Activated naive CD4-positive, alpha-beta T cell treated with anti-CD3 and anti-CD28 coated beads, Interleukin-2, amount 50 U/mL, for 72 hours (primary cell): ENCODE data around the gene SMIM13. TPM values are rescaled to one million over a fixed set of nuclear protein-coding genes. Genes with fewer than 3 reads are reported as not detected.

Source experiments
- ATAC-seq, 2 donors: fragments of 150-1000 bp; cut with Tn5 transposase; 2 replicates each; pipeline ENCODE4 v1.10.0; 2021; ENCODE audit warnings: mild to moderate bottlenecking in 2 of 2, moderate library complexity in 2 of 2
- DNase-seq, 2 donors: peaks; one replicate each; pipeline ENCODE4 v3.0.0; 2021 to 2022; ENCODE audit warnings: low spot score in 2 of 2
- H3K27ac Mint-ChIP-seq, 2 donors: one replicate each; pipeline ENCODE4 v1.8.0; 2022; ENCODE audit warnings: mild to moderate bottlenecking in 2 of 2, mixed read lengths in 2 of 2
- H3K36me3 Mint-ChIP-seq, 2 donors: one replicate each; pipeline ENCODE4 v1.8.0; 2022; ENCODE audit warnings: mixed read lengths in 2 of 2
- H3K9me3 Mint-ChIP-seq, 2 donors: one replicate each; pipeline ENCODE4 v1.8.0; 2022; ENCODE audit warnings: mixed read lengths in 2 of 2
- total RNA-seq, 2 donors: library from RNA; stranded (reverse); gene quantifications; one replicate each; pipeline ENCODE4 v1.2.3, GENCODE V29; 2022

SMIM13 gene
- 1 to 10 TPM; 6.3 to 6.4 TPM for total RNA-seq

GRCh38 chr6:11093626-11094410 lies at the start of gene SMIM13:
Gene SMIM13, plus strand, starts transcription at chr6:11093834. Its CDS starts 480 bp downstream, at chr6:11094314.
- DNase-seq (peak; percentile 92 to 93), ATAC-seq (peak; percentile 91 to 96)
- peak within 1 kb of the TSS; percentile 90 to 99 for H3K27ac Mint-ChIP-seq
- H3K36me3 Mint-ChIP-seq = peaks cover 9 to 13% of the 10 kb centered on the region in 2 donors
- H3K9me3 Mint-ChIP-seq = no peaks in the 10 kb centered on the region

GRCh38 chr6:11043961-11044711 lies 49.5 kb upstream of the SMIM13 start, which contains the start of gene ELOVL2:
Gene ELOVL2, minus strand, starts transcription at chr6:11044305. Its CDS starts 75 bp downstream, at chr6:11044230.
- no peaks in the 10 kb centered on the region for H3K9me3 Mint-ChIP-seq
- DNase-seq (peak in 1 of 2 donors; percentile 64), ATAC-seq (peak in 1 of 2 donors; percentile 78)
- no peak within 1 kb of the TSS for H3K27ac Mint-ChIP-seq
- peaks cover 5 to 12% of the 10 kb centered on the region in 2 donors for H3K36me3 Mint-ChIP-seq

GRCh38 chr6:11044712-11045167 lies 48.9 kb upstream of the SMIM13 start:
- Mint-ChIP-seq H3K36me3 (peaks cover 5 to 12% of the 10 kb centered on the region in 2 donors), H3K9me3 (no peaks in the 10 kb centered on the region), H3K27ac (no peak overlapping the region)
- DNase-seq (no peak), ATAC-seq (no peak)

GRCh38 chr6:11050731-11051130 lies 42.9 kb upstream of the SMIM13 start:
- no peak overlapping the region for H3K27ac Mint-ChIP-seq
- ATAC-seq (no peak), DNase-seq (no peak)
- no peaks in the 10 kb centered on the region for H3K36me3 Mint-ChIP-seq
- H3K9me3 Mint-ChIP-seq = no peaks in the 10 kb centered on the region

GRCh38 chr6:11053307-11053706 lies 40.3 kb upstream of the SMIM13 start:
- Mint-ChIP-seq H3K27ac (no peak overlapping the region), H3K9me3 (no peaks in the 10 kb centered on the region), H3K36me3 (no peaks in the 10 kb centered on the region)
- DNase-seq = no peak
- ATAC-seq = no peak

- no peak overlapping the region for H3K27ac Mint-ChIP-seq
- ATAC-seq (no peak), DNase-seq (no peak)
- no peaks in the 10 kb centered on the region for H3K36me3 Mint-ChIP-seq
- H3K9me3 Mint-ChIP-seq = no peaks in the 10 kb centered on the region
Measured at GRCh38 chr6:11054722-11055121, 38.9 kb upstream of the SMIM13 start.

GRCh38 chr6:11055127-11055627 lies 38.5 kb upstream of the SMIM13 start:
- H3K9me3 Mint-ChIP-seq = no peaks in the 10 kb centered on the region
- H3K36me3 Mint-ChIP-seq = no peaks in the 10 kb centered on the region
- no peak for DNase-seq
- ATAC-seq = no peak
- no peak overlapping the region for H3K27ac Mint-ChIP-seq

GRCh38 chr6:11056871-11057270 lies 36.8 kb upstream of the SMIM13 start:
- no peak for ATAC-seq
- H3K36me3 Mint-ChIP-seq = no peaks in the 10 kb centered on the region
- no peaks in the 10 kb centered on the region for H3K9me3 Mint-ChIP-seq

GRCh38 chr6:11058406-11058805 lies 35.2 kb upstream of the SMIM13 start:
- no peaks in the 10 kb centered on the region for H3K9me3 Mint-ChIP-seq
- no peak overlapping the region for H3K27ac Mint-ChIP-seq
- H3K36me3 Mint-ChIP-seq = no peaks in the 10 kb centered on the region
- no peak for DNase-seq
- ATAC-seq = no peak

More at GRCh38 chr6:11056871-11057270, 36.8 kb upstream of the SMIM13 start:
- no peak for DNase-seq
- H3K27ac Mint-ChIP-seq = no peak overlapping the region

- no peak overlapping the region for H3K27ac Mint-ChIP-seq
- ATAC-seq = no peak
- H3K9me3 Mint-ChIP-seq = no peaks in the 10 kb centered on the region
- DNase-seq = no peak
- H3K36me3 Mint-ChIP-seq = no peaks in the 10 kb centered on the region
Measured at GRCh38 chr6:11062083-11062482, 31.6 kb upstream of the SMIM13 start.

- ATAC-seq = no peak
- H3K9me3 Mint-ChIP-seq = no peaks in the 10 kb centered on the region
- no peaks in the 10 kb centered on the region for H3K36me3 Mint-ChIP-seq
- H3K27ac Mint-ChIP-seq = no peak overlapping the region
- no peak for DNase-seq
Measured at GRCh38 chr6:11062715-11063114, 30.9 kb upstream of the SMIM13 start.

GRCh38 chr6:11064836-11065235 lies 28.8 kb upstream of the SMIM13 start:
- Mint-ChIP-seq H3K9me3 (no peaks in the 10 kb centered on the region), H3K36me3 (no peaks in the 10 kb centered on the region), H3K27ac (no peak overlapping the region)
- DNase-seq (no peak), ATAC-seq (no peak)

- Mint-ChIP-seq H3K27ac (no peak overlapping the region), H3K36me3 (no peaks in the 10 kb centered on the region), H3K9me3 (no peaks in the 10 kb centered on the region)
- ATAC-seq (no peak), DNase-seq (no peak)
Measured at GRCh38 chr6:11065436-11066202, 28.0 kb upstream of the SMIM13 start.

- Mint-ChIP-seq H3K9me3 (no peaks in the 10 kb centered on the region), H3K27ac (no peak overlapping the region), H3K36me3 (no peaks in the 10 kb centered on the region)
- no peak for ATAC-seq
- no peak for DNase-seq
Measured at GRCh38 chr6:11066505-11067347, 26.9 kb upstream of the SMIM13 start.

GRCh38 chr6:11067348-11067747 lies 26.3 kb upstream of the SMIM13 start:
- Mint-ChIP-seq H3K36me3 (no peaks in the 10 kb centered on the region), H3K27ac (no peak overlapping the region), H3K9me3 (no peaks in the 10 kb centered on the region)
- no peak for DNase-seq
- no peak for ATAC-seq

GRCh38 chr6:11069760-11070159 lies 23.9 kb upstream of the SMIM13 start:
- H3K27ac Mint-ChIP-seq = no peak overlapping the region
- no peaks in the 10 kb centered on the region for H3K9me3 Mint-ChIP-seq
- DNase-seq (no peak), ATAC-seq (no peak)
- H3K36me3 Mint-ChIP-seq = no peaks in the 10 kb centered on the region
